ENCODE data around the gene TMEM169. TPM values are rescaled to one million over a fixed set of nuclear protein-coding genes. Genes with fewer than 3 reads are reported as not detected.

The TMEM169 gene
- total and polyA plus RNA-seq, 2 of the 4 experiments (the other 2 are of a cell fraction), result 0.15 to 0.54 TPM

DNA sequence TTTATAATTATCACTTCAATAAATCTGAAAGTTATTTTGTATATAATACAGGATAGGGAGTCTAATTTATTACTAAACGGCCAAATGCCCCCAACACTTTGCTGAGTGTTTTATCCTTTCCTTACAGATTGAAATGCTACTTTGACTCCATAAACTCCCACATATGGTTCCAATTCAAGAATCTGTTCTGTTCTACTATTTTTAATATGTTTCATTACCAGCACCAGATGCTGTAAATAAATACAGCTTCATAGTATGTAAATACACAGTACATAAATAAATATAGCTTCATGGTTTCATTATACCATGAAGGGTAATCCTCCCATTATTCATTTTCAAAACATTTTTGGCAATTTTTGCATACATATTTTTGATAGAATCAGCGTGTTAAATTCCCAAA is 34.3 kb upstream of the TMEM169 start:
- Histone ChIP-seq H3K9me3 (ENCODE audit: control insufficient read depth, insufficient read depth, low read length) (no peaks in the 10 kb centered on the region), H3K36me3 (ENCODE audit: control insufficient read depth, insufficient read depth, low read length) (0 out of 2 replicates have a peak, but pooled peaks cover 2% of the 10 kb centered on the region), H2BK20ac (ENCODE audit: low read depth, low read length) (no peak overlapping the region), H3K27ac (ENCODE audit: insufficient read depth, low read length) (no peak overlapping the region), H4K5ac (ENCODE audit: low read depth, low read length) (no peak overlapping the region), H2AFZ (replicated peaks; ENCODE audit: low read length, poor library complexity) (no peak overlapping the region), H3K4me1 (ENCODE audit: control insufficient read depth, insufficient read depth, low read length) (no peaks in the 10 kb centered on the region), H2AK5ac (ENCODE audit: low read depth, low read length) (no peak overlapping the region), H3K27me3 (ENCODE audit: control insufficient read depth, insufficient read depth, low read length) (no peaks in the 10 kb centered on the region), H3K14ac (replicated peaks; ENCODE audit: low read depth, low read length) (no peak overlapping the region), H2BK5ac (ENCODE audit: low read depth, low read length, poor library complexity, severe bottlenecking) (no peak overlapping the region), H3K9me1 (ENCODE audit: insufficient read depth, low read length) (0 out of 2 replicates have a peak, but pooled peaks cover 4% of the 10 kb centered on the region), H3K9ac (ENCODE audit: low read depth, low read length) (no peak overlapping the region), H2BK120ac (ENCODE audit: low read depth, low read length) (no peak overlapping the region), H2BK15ac (ENCODE audit: low read depth, low read length) (no peak overlapping the region), H3K56ac (ENCODE audit: extremely low read depth, insufficient read depth, low read length) (no peak overlapping the region), H3K4me3 (ENCODE audit: insufficient read depth, low read depth, low read length) (no peak overlapping the region), H3K23ac (ENCODE audit: low read depth, low read length) (no peak overlapping the region), H3K18ac (ENCODE audit: low read depth, low read length) (no peak overlapping the region), H4K8ac (ENCODE audit: low read depth in 2 of 2, low read length in 2 of 2) (no peak overlapping the region), H3K4me2 (ENCODE audit: low read depth, low read length) (no peak overlapping the region), H4K91ac (ENCODE audit: insufficient read depth, low read depth, low read length) (no peak overlapping the region), H4K20me1 (ENCODE audit: insufficient read depth, low read length) (no peaks in the 10 kb centered on the region), H3K4ac (ENCODE audit: low read depth, low read length) (no peak overlapping the region), H3K79me1 (ENCODE audit: low read depth in 1 of 2, low read length in 2 of 2) (no peaks in the 10 kb centered on the region), H2AK9ac (replicated peaks; ENCODE audit: low read depth, low read length, poor library complexity) (no peak overlapping the region)
- dilution Hi-C loops (cut with HindIII; ENCODE audit: low sequenced_read_pairs, unreplicated experiment) (no loop called here), intact Hi-C loops (cut with micrococcal nuclease) (no loop called here), in situ Hi-C loops (cut with MboI; ENCODE audit: low sequenced_read_pairs) (no loop called here)
- ChIA-PET POLR2A (ENCODE audit: unreplicated experiment) (no interaction called here), CTCF (no interaction called here)
- ATAC-seq (ENCODE audit: low read depth) (no peak), DNase-seq (no peak)
- TF ChIP-seq RFX5 (IDR thresholded peaks at IDR 0.05; ENCODE audit: low read depth, low read length) (no peak), FOS (IDR thresholded peaks at IDR 0.05; ENCODE audit: low read depth, low read length) (no peak), RAD21 (IDR thresholded peaks at IDR 0.05; ENCODE audit: low read length) (no peak), BHLHE40 (IDR thresholded peaks at IDR 0.05; ENCODE audit: low read depth, low read length) (no peak), SMC3 (IDR thresholded peaks at IDR 0.05; ENCODE audit: low read depth, low read length) (no peak), CEBPB (IDR thresholded peaks at IDR 0.05; ENCODE audit: low read depth, low read length) (no peak), MAFK (IDR thresholded peaks at IDR 0.05; ENCODE audit: low read depth, low read length) (no peak)
- TF ChIP-seq, protein P1, sequence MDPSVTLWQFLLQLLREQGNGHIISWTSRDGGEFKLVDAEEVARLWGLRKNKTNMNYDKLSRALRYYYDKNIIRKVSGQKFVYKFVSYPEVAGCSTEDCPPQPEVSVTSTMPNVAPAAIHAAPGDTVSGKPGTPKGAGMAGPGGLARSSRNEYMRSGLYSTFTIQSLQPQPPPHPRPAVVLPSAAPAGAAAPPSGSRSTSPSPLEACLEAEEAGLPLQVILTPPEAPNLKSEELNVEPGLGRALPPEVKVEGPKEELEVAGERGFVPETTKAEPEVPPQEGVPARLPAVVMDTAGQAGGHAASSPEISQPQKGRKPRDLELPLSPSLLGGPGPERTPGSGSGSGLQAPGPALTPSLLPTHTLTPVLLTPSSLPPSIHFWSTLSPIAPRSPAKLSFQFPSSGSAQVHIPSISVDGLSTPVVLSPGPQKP (IDR thresholded peaks at IDR 0.05; ENCODE audit: borderline replicate concordance, low read depth, low read length), result no peak
- BruUV-seq (replicated peaks), result no TSS peak
- WGBS, 2 experiments (ENCODE audit: extremely low coverage in 2 of 2, insufficient read length in 1 of 2), result no CpG with 5 or more reads among the region's 2 CpGs
